Activated CD4-positive, alpha-beta T cell treated with anti-CD3 and anti-CD28 coated beads, Interleukin-2, amount 10 ng/mL, durations not matched to agents 24 days and 14 days (primary cell): ENCODE results near the gene PKP1. TPM values are rescaled to one million over a fixed set of nuclear protein-coding genes. Genes with fewer than 3 reads are reported as not detected.
"Not testable (repeated sequence)": the region's sequence is repeated elsewhere in the genome, so short reads cannot be mapped to it uniquely, and the experiment has no call there.

Experiments
- DNase-seq: peaks from one replicate; pipeline ENCODE4 v3.0.0; 2022
- H3K27ac Mint-ChIP-seq: one replicate; pipeline ENCODE4 v1.8.0; 2022; ENCODE audit warnings: mild to moderate bottlenecking, mixed read lengths
- H3K27me3 Mint-ChIP-seq: one replicate; pipeline ENCODE4 v1.8.0; 2022; ENCODE audit warnings: mixed read lengths
- H3K36me3 Mint-ChIP-seq: one replicate; pipeline ENCODE4 v1.8.0; 2022; ENCODE audit warnings: low read depth, mild to moderate bottlenecking, mixed read lengths
- H3K4me1 Mint-ChIP-seq: one replicate; pipeline ENCODE4 v1.8.0; 2021; ENCODE audit warnings: mixed read lengths
- H3K4me3 Mint-ChIP-seq: one replicate; pipeline ENCODE4 v1.8.0; 2022; ENCODE audit warnings: mild to moderate bottlenecking, moderate library complexity, mixed read lengths
- H3K9me3 Mint-ChIP-seq: one replicate; pipeline ENCODE4 v1.8.0; 2021; ENCODE audit warnings: mixed read lengths
- intact Hi-C: fragments of 100-400 bp; cut with micrococcal nuclease; formaldehyde crosslinking; loops from one replicate; pipeline ENCODE4 v1.15.1; 2023
- total RNA-seq: library from RNA; stranded (reverse); gene quantifications from 2 replicates; pipeline ENCODE4 v1.2.3, GENCODE V29; 2022

Gene PKP1
- total RNA-seq, 1 donor from 2014 or later = not detected

GRCh38 chr1:201254625-201255478 is 28.5 kb upstream of the PKP1 start:
- Mint-ChIP-seq H3K27ac (no peak overlapping the region), H3K4me3 (no peak overlapping the region), H3K4me1 (no peaks in the 10 kb centered on the region), H3K27me3 (no peaks in the 10 kb centered on the region), H3K36me3 (no peaks in the 10 kb centered on the region), H3K9me3 (no peaks in the 10 kb centered on the region)
- intact Hi-C loops = loop anchor here (1.0 to 2.0 kb wide), 2 partner anchors 106 to 154 kb away; no protein-coding TSS in a partner anchor
- peak; percentile 90 for DNase-seq

GRCh38 chr1:201255479-201256362 is 27.6 kb upstream of the PKP1 start:
- peaks cover 4% of the 10 kb centered on the region for H3K27me3 Mint-ChIP-seq
- intact Hi-C loops = loop anchor here (2.0 kb wide), 1 partner anchor 153 kb away; no protein-coding TSS in a partner anchor
- H3K36me3 Mint-ChIP-seq = no peaks in the 10 kb centered on the region
- H3K4me1 Mint-ChIP-seq = no peaks in the 10 kb centered on the region
- peak; percentile 48 for DNase-seq
- no peak overlapping the region for H3K27ac Mint-ChIP-seq
- H3K9me3 Mint-ChIP-seq = no peaks in the 10 kb centered on the region
- H3K4me3 Mint-ChIP-seq = no peak overlapping the region

- H3K4me1 Mint-ChIP-seq, H3K9me3 Mint-ChIP-seq, H3K27me3 Mint-ChIP-seq, DNase-seq, H3K36me3 Mint-ChIP-seq, H3K4me3 Mint-ChIP-seq, intact Hi-C loops, H3K27ac Mint-ChIP-seq: not testable (repeated sequence)
Observed at GRCh38 chr1:201258132-201258531, 25.2 kb upstream of the PKP1 start.

GRCh38 chr1:201258763-201259230 is 24.5 kb upstream of the PKP1 start:
- no peak overlapping the region for H3K4me3 Mint-ChIP-seq
- peaks cover 8% of the 10 kb centered on the region for H3K27me3 Mint-ChIP-seq
- no peaks in the 10 kb centered on the region for H3K4me1 Mint-ChIP-seq
- intact Hi-C loops = no loop called here
- H3K27ac Mint-ChIP-seq = no peak overlapping the region
- no peaks in the 10 kb centered on the region for H3K36me3 Mint-ChIP-seq
- H3K9me3 Mint-ChIP-seq = no peaks in the 10 kb centered on the region
- peak; percentile 40 for DNase-seq

- DNase-seq = peak; percentile 46
- Mint-ChIP-seq H3K36me3 (no peaks in the 10 kb centered on the region), H3K9me3 (no peaks in the 10 kb centered on the region), H3K27me3 (peaks cover 12% of the 10 kb centered on the region), H3K4me1 (no peaks in the 10 kb centered on the region), H3K27ac (no peak overlapping the region), H3K4me3 (no peak overlapping the region)
- intact Hi-C loops = no loop called here
Observed at GRCh38 chr1:201259476-201260235, 23.6 kb upstream of the PKP1 start.

- no peak overlapping the region for H3K27ac Mint-ChIP-seq
- H3K36me3 Mint-ChIP-seq = no peaks in the 10 kb centered on the region
- H3K4me3 Mint-ChIP-seq = no peak overlapping the region
- H3K27me3 Mint-ChIP-seq = peaks cover 14% of the 10 kb centered on the region
- no peaks in the 10 kb centered on the region for H3K9me3 Mint-ChIP-seq
- H3K4me1 Mint-ChIP-seq = no peaks in the 10 kb centered on the region
- intact Hi-C loops = no loop called here
- peak; percentile 42 for DNase-seq
Observed at GRCh38 chr1:201260236-201260590, 23.1 kb upstream of the PKP1 start.

GRCh38 chr1:201260648-201261311 is 22.5 kb upstream of the PKP1 start:
- Mint-ChIP-seq H3K27me3 (peaks cover 16% of the 10 kb centered on the region), H3K4me1 (no peaks in the 10 kb centered on the region), H3K36me3 (no peaks in the 10 kb centered on the region), H3K9me3 (no peaks in the 10 kb centered on the region), H3K4me3 (no peak overlapping the region), H3K27ac (no peak overlapping the region)
- peak; percentile 34 for DNase-seq
- intact Hi-C loops = no loop called here

GRCh38 chr1:201261771-201262547 is 21.3 kb upstream of the PKP1 start:
- no peaks in the 10 kb centered on the region for H3K4me1 Mint-ChIP-seq
- intact Hi-C loops = no loop called here
- no peaks in the 10 kb centered on the region for H3K36me3 Mint-ChIP-seq
- no peak overlapping the region for H3K27ac Mint-ChIP-seq
- no peak overlapping the region for H3K4me3 Mint-ChIP-seq
- no peaks in the 10 kb centered on the region for H3K9me3 Mint-ChIP-seq
- H3K27me3 Mint-ChIP-seq = peaks cover 26% of the 10 kb centered on the region
- DNase-seq = peak; percentile 43

GRCh38 chr1:201262963-201263608 is 20.2 kb upstream of the PKP1 start:
- DNase-seq = peak; percentile 40
- Mint-ChIP-seq H3K4me3 (no peak overlapping the region), H3K27ac (no peak overlapping the region), H3K36me3 (no peaks in the 10 kb centered on the region), H3K27me3 (peaks cover 30% of the 10 kb centered on the region), H3K9me3 (no peaks in the 10 kb centered on the region), H3K4me1 (no peaks in the 10 kb centered on the region)
- intact Hi-C loops = no loop called here

GRCh38 chr1:201264072-201264471 is 19.2 kb upstream of the PKP1 start:
- Mint-ChIP-seq H3K9me3 (no peaks in the 10 kb centered on the region), H3K27ac (no peak overlapping the region), H3K4me1 (no peaks in the 10 kb centered on the region), H3K4me3 (no peak overlapping the region), H3K27me3 (peaks cover 30% of the 10 kb centered on the region), H3K36me3 (no peaks in the 10 kb centered on the region)
- intact Hi-C loops = no loop called here
- no peak for DNase-seq

GRCh38 chr1:201264554-201264953 is 18.8 kb upstream of the PKP1 start:
- no peaks in the 10 kb centered on the region for H3K9me3 Mint-ChIP-seq
- H3K36me3 Mint-ChIP-seq = no peaks in the 10 kb centered on the region
- no peak for DNase-seq
- no peak overlapping the region for H3K4me3 Mint-ChIP-seq
- H3K27me3 Mint-ChIP-seq = peaks cover 31% of the 10 kb centered on the region
- H3K4me1 Mint-ChIP-seq = no peaks in the 10 kb centered on the region
- intact Hi-C loops = no loop called here
- no peak overlapping the region for H3K27ac Mint-ChIP-seq

GRCh38 chr1:201265756-201266155 is 17.6 kb upstream of the PKP1 start:
- DNase-seq = no peak
- Mint-ChIP-seq H3K4me1 (no peaks in the 10 kb centered on the region), H3K27ac (no peak overlapping the region), H3K4me3 (no peak overlapping the region), H3K36me3 (no peaks in the 10 kb centered on the region), H3K27me3 (peaks cover 29% of the 10 kb centered on the region), H3K9me3 (no peaks in the 10 kb centered on the region)
- intact Hi-C loops = no loop called here
